NCI-H748 (cell line): ENCODE measurements around the gene CHTF8.

Source experiments
- DNase-seq: peaks from one replicate; lab custom pipeline; 2025; ENCODE audit not compliant: unreplicated experiment; lab: John Stamatoyannopoulos, UW

The CHTF8 gene

DNA sequence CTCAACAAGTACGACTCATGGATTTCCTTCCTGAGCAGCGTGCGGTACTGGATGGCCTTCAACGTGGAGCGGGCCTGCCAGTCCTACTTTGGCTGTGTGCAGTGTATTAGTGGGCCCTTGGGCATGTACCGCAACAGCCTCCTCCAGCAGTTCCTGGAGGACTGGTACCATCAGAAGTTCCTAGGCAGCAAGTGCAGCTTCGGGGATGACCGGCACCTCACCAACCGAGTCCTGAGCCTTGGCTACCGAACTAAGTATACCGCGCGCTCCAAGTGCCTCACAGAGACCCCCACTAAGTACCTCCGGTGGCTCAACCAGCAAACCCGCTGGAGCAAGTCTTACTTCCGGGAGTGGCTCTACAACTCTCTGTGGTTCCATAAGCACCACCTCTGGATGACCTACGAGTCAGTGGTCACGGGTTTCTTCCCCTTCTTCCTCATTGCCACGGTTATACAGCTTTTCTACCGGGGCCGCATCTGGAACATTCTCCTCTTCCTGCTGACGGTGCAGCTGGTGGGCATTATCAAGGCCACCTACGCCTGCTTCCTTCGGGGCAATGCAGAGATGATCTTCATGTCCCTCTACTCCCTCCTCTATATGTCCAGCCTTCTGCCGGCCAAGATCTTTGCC lies 17.9 kb downstream of the CHTF8 start:
- DNase-seq: no peak

DNA sequence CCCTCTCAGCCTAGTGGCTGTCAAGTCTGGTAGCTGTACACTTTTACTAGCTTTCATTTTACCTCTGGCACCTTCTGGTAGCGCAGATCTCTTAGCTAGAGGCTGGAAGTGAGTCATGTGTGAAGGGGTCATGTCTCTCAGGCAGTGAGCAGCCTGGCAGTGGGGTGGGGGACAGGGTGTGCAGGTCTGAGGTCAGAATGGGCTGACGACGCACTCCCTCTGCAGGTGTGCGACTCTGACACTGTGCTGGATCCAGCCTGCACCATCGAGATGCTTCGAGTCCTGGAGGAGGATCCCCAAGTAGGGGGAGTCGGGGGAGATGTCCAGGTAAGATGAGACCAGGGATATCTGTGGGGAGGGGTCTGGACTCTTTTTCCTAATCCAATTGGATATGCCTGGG lies 19.2 kb downstream of the CHTF8 start:
- DNase-seq: no peak

DNA sequence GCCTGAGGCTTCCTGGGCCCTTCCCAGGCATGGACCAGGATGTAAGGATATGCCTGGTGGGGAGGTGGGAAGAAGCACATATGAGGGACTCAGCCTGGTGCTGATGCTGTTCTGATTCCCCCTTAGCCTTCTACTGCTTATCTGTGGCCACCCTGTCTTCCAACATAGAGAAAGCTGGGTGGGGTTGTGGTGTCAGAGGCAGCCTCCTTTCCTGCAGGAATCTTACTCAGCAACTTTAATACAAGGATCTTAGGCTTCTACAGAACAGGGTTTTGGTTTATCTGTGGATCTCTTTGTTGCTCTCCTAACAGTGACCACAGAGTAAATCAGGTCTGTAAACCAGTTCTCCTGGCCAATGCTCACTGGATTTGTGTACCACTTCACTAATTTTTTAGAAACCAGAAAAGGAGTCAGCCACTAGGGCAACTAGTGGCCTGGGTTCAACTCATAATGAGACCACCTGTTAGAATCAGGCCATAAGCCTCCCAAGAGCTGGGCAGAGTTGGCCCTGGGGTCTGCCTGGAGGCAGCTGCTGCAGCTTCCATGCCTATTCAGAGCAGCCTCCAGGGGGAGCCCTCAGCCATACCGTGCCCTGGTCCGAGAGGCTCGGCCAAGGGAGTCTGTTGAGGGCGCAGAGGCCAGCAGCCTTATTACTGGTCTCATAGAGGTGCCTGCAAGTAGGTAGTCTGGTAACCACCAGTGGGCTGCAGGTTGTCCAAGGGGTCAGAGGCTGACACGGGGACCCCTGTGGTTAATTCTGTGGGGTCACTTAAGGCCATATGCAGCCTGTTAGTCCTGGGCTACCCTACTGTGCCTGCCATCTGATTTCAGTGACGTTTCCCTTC lies 19.9 kb downstream of the CHTF8 start:
- peak; percentile 45 for DNase-seq

DNA sequence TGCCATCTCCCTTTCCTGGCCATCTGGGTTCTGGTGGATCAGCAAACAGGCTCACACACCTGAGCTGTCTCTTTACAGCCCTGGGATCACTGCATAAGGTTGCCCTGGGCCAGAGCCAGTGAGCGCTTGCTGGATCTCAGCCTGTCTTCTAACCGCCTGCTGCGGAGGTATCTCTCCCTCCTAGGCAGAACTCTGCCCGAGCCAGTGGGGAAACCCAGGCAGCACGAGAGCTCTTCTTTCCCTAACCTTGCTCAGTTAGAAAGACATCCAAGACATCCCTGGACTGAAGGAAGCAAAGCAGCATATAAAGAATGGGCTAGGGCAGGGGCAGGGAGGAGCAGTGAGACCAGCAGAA lies 20.5 kb downstream of the CHTF8 start:
- DNase-seq: no peak

DNA sequence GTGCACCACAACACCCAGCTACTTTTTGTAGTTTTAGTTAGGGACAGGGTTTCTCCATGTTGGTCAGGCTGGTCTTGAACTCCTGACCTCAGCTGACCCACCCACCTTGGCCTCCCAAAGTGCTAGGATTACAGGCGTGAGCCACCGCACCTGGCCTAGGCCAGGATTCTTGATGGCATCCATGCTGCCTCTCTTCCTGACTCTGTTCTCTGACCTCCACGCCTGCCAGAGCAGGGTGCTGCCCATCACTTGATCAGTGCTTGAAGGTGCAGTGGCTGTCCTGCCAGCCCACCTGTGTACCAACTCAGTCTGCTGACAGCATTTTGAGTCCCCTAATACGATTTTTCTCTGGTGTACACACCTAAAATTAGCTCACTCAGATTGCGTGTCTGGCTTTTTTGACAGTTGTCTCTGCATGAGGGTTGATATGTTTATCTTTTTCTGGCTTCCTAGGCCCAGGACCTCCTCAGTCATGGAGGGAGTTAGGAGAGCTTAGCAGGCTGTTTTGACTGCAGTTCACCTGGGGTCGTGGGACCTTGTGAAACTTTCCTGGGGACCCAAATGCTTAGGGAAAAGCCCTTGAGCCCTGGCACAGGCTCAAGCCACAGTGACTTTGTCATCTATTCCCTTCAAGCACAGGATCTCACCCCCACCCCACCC lies 21.0 kb downstream of the CHTF8 start:
- DNase-seq: no peak

DNA sequence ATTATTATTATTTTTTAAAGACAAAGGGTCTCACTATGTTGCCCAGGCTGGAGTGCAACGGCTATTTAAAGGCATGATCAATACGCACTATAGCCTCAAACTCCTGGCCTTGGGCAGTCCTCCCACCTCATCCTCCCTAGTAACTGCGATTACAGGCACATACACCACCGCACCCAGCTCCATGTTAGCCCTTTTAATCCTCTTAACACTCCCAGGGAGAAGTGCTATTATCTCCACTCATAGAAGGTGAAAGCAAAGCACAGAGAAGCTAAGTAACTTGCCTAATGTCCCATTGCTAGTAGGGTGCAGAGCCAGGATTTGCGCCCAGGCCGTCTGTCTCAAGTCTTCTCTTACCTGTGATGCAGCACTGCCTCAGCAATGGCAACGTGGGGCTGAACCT lies 22.0 kb downstream of the CHTF8 start:
- no peak for DNase-seq

DNA sequence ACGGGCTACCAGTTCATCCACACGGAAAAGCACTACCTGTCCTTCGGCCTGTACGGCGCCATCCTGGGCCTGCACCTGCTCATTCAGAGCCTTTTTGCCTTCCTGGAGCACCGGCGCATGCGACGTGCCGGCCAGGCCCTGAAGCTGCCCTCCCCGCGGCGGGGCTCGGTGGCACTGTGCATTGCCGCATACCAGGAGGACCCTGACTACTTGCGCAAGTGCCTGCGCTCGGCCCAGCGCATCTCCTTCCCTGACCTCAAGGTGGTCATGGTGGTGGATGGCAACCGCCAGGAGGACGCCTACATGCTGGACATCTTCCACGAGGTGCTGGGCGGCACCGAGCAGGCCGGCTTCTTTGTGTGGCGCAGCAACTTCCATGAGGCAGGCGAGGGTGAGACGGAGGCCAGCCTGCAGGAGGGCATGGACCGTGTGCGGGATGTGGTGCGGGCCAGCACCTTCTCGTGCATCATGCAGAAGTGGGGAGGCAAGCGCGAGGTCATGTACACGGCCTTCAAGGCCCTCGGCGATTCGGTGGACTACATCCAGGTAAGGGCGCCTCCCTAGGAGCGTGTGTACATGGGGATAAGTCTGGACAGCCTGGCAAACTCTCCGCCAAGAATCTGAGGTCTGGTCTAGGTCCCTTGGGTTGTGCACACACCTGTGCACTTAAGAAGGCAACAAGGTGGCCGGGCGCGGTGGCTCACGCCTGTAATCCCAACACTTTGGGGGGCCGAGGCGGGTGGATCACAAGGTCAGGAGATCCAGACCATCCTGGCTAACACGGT lies 22.7 kb downstream of the CHTF8 start:
- DNase-seq: no peak

DNA sequence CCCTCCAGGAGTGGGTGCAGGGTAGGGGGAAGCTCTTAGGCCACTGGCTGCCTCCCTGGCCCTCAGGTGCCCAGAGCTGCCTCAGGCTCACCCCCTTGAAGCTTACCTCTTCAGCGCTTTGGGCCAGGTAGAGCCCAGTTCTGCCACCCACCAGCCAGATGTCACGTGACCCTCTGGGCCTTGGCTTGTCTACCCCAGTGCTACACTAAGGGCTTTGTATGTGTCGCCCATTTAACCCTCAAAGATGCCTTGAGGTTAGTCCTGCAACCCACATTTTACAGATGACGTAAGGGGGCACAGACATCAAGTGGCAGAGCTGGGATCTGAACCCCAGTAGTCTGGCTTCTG lies 23.5 kb downstream of the CHTF8 start:
- no peak for DNase-seq

DNA sequence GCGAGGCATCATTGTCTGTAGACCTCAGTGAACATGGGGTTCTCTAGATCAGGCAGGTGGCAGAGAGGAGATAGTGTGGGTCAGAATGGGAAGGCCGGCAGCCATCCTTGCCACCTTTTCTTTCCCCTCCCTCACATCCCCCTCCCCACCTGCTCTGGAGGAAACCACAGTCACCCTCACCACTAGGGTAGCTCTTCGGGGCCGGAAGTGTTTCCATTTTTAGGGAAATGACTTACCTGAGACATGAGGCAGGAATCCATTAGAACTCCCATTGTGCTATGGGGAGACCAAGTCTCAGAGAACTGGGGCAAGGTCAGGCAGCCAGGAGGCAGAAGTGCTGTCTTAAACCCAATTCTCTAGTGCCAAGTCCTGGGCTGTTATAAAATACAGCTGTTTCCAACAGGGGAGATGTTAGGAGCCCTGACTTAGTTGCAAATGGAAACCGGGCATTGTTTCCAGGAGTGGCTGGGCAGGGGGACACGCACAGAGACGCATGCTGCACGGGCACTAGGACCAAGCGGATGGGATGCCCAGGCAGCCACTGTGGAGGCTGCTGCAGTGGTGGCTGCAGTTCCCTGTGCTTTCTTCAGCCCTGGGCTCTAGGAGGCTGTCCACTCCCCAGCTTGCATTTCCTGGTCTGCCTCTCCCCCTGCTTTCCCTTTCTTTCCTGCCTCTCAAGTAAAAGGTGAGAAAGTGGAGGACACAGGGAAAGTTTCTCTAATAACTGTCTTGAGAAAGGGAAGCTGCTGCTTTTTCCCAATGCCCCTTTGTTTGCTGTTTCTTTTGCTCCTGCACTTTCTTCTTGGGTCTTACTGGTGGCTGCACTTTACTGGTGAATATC lies 24.1 kb downstream of the CHTF8 start:
- DNase-seq: peak; percentile 10

DNA sequence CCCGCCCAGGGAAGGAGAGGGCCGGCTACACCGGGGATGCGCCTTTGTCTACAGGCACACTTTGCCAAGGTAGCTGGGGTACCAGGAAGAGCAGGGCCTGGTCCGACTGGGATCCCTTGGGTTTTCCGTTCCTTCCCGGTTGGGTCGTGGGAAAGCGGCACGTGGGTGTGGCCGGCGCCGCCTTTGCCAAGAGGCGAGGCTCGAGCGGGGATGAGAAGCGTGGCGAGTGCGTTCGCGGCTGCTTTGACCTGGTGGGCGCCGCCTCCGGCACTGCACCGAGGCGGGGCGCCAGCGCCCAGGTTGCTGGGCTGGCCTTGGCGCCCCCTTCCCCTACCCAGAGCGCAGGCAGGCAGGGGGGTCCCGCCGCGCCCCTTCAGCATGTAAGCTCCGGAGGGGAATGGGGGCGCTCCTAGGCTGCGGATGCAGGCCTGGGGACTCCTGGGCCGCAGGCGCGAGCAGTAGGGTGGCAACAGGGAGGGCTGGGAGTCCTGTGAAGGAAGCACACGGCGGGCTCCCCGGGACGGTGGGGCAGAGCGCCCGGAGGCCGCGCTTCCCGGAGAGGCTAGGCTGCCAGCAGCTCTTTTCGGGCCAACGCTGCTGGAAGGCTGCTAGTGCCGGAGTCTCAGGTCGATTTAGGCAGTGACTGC lies 24.9 kb downstream of the CHTF8 start:
- peak; percentile 57 for DNase-seq

DNA sequence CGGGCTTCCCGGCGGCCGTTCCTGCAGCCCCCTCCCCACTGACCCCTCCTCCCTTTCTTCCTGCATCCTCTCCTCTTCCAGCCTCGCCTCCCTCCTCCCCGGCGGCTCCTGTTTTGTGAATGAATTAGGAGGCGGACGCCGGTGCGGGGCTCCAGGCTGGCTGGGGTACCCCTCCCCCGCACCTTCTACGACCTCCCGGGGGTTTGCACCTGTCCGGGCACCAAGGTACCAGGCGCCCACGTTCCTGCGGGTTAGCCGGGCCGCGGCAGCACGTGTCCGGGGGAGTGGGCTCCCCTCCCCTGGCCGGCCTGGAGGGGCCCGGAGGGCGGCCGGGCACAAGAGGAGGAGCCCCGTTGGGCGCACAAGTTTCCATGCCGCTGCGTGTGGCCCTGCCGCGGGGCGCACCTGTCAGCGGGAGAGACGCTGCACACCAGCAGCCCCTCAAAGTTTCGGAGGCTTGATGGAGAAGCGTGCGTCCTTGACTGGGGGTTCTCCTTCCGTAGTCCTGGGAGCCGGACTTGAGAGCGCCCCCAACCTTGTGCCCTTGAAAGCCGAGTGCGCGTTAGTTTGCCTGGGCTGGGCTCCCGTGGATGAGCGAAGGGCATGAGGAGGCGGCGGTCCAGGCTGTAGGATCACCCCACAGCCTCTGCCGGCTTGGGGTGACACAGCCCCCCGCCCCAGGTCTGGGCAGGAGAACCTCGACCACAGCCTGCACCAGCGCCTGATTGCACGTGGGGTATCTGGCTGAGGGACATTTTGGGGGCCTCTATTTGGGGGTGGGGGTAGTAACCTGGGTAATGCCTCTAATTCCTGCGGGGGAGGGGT lies 25.7 kb downstream of the CHTF8 start:
- DNase-seq: peak; percentile 53

DNA sequence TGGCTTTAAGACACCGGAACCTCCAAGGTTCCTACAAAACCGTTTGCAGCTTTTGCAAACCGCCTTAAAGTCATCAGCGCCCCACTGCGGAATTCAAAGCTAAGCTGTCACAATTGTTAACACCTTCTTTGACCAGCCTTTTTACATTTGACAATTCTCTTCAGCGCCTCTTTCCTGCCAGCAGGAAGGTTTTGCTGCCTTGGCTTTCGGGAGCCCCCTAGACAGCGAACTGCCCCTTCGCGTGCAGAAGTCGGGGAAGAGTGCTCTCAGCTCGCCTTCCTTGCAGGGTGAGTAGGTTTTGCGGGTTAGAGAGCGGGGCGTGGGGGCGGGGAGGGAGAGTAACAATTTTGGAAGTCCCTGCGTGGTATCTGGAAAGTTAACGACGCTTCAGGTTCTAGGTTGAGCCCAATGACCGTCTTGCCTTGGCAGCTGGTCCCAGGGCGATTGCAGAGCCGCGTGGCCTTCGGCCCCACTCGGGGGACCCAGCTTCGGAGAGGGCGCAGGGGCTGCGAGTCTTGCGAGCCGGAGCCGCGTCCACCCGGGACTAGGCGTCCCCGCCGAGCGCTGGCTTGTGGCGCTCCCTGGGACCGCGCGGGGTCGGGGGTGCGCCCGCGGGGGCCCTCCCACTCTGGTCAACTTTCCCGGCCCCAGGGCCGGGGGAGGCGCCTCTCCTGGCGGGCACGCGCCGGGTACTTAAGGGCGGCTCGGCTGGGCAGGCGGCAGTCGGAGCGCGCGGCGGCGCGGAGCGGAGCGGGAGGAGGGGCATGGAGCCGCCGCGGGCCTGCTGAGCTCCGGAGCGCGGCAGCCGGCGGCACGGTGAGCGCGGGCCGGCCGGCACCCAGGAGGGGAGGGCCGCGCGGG lies 26.7 kb downstream of the CHTF8 start, which contains the start of gene HAS3:
HAS3 (plus strand) TSS at position 153 of the 861 bp plus-strand sequence. CDS start 3,743 bp downstream, outside the sequence.
- peak; percentile 74 for DNase-seq

DNA sequence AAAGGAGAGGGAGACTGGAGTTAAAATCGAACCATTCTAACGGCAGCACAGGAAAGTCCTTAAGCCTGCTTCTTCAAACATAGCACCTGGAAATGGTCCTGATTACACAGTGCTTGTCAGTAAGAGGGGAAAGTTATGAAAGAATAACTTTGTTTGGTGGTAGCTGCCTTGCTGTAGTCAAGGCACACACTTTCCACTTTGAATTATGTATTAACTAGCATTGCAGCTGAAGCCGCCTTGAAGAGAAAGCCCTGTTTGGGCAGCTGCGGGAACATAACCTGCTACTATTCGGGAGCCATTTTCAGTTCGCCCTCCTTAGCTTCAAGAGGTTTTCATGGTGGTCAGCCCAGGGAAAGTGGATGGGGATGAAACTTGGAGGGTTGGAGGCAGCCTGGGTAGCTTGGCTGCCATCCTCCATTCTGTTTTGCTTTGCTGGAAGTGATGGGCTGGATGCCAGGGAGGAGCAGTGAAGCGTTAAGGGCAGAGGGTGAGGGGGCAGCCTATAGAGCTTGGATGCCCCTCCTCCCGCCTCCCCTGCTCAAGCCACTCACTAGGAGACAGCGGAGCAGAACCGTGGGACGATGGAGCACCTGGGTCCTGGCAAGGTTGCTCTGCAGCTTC lies 32.2 kb downstream of the CHTF8 start:
- peak; percentile 38 for DNase-seq

DNA sequence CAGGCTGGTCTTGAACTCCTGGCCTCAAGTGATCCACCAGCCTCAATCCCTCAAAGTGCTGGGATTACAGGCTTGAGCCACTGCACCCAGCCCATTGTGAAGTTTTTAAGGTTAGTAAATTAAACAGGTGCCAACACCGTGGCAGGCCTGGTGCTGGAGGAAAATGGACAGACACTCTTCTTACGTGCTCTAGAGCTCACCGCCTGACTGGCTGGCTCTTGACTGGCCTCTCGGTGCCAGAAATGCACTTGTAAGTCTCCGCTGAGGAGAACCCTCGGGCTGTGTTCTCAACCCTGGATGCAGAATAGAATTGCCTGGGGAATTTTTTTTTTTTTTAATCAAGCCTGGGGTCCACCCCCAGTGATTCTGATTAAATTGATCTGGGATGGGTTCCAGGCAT lies 37.2 kb downstream of the CHTF8 start:
- DNase-seq: no peak

DNA sequence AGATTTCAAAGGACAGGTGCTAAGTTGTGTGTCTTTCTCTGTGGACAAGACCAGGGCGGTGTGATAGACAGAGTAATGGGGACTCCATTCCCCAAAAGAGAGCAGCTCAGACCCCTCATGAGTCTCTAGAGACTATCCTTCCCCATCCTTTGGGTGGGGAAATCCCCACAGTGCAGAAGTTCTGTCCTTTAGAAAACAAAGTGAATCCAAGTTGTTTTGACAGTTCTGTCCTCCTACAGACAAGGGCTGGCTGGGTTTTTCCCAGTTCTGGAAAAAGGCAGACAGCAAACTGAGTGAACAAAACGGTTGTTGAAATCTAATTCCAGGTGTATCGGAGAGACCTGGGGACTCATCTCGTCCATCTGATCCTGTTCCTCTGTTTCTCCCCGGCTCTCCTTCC lies 37.9 kb downstream of the CHTF8 start:
- no peak for DNase-seq

DNA sequence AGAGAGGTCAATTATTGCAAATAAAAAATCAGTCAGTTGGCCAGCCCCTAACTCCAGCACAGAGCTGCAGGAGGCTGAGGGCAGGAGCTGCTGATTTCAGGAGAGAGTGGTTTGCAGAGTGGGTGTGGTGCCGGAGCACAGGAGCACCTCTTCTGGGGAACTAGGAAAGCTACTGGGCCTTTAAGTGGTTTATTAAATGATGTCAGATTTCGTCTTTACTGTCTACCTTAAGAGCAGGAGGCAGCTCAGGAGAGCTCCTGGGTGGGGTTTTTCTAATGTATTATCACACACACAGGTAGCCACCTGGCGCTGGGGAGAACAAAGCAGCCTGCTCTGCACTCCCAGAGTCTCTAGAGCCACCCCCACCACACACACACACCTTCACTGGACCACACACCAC lies 38.4 kb downstream of the CHTF8 start:
- DNase-seq: peak; percentile 87

DNA sequence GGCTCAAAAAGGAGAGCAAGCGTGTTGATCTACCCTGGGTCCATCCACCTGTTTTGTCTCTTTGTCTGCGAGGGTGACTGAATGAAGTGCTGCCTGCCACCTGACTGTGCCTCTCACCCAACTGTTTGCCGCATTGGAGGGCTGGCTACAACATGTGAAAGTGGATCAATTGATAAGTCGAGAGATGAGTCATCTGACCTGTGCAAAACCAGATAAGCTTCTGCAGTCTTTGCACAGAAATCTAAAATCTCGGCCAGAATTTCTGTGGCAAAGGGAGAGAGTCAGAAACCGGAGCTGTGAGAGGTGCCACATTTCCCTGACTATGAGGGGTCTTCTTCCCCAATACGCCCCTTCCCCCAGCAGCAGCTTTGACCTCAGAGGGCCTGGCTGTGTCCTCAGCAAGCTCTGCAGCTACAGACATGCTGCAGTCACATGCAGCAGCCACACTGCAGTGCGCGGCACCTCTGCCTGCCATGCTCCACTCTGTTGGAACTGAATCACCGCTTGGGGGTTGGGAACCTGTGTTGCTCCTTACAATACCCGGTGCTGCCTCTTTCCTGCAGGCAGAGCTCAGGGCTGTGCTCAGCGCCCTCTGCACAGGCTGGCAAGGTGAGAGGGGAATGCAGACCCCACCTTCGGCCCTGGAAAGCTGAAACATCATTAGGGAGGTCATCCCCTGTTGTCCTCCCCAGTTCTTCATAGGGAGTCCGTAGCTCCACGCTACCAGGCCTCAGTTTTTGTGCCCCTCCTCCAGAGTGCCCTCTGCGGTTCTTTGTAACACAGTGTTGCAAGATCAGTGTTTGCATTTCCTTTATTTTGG lies 43.1 kb downstream of the CHTF8 start:
- no peak for DNase-seq
